Measurements from ENCODE around the gene P2RY4. TPM values are rescaled to one million over a fixed set of nuclear protein-coding genes. Genes with fewer than 3 reads are reported as not detected.

The P2RY4 gene
- total RNA-seq: 1.3 TPM

- H3K9me3 ChIP-seq: no peaks in the 10 kb centered on the region
- no peak within 1 kb of the TSS for H3K4me3 ChIP-seq
- no peaks in the 10 kb centered on the region for H3K36me3 ChIP-seq
- H3K27ac ChIP-seq: no peak within 1 kb of the TSS
- no peak for DNase-seq (ENCODE audit: low spot score in 2 of 2)
- intact Hi-C loops (cut with DNase I): no loop called here
- no peaks in the 10 kb centered on the region for H3K27me3 ChIP-seq
- TF ChIP-seq, protein P1, sequence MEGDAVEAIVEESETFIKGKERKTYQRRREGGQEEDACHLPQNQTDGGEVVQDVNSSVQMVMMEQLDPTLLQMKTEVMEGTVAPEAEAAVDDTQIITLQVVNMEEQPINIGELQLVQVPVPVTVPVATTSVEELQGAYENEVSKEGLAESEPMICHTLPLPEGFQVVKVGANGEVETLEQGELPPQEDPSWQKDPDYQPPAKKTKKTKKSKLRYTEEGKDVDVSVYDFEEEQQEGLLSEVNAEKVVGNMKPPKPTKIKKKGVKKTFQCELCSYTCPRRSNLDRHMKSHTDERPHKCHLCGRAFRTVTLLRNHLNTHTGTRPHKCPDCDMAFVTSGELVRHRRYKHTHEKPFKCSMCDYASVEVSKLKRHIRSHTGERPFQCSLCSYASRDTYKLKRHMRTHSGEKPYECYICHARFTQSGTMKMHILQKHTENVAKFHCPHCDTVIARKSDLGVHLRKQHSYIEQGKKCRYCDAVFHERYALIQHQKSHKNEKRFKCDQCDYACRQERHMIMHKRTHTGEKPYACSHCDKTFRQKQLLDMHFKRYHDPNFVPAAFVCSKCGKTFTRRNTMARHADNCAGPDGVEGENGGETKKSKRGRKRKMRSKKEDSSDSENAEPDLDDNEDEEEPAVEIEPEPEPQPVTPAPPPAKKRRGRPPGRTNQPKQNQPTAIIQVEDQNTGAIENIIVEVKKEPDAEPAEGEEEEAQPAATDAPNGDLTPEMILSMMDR (IDR thresholded peaks at IDR 0.05): no peak
- no peaks in the 10 kb centered on the region for H3K4me1 ChIP-seq
Measured at GRCh38 chrX:70260104-70260503, at the start of gene P2RY4. Gene P2RY4, minus strand, starts transcription at chrX:70260204. Its CDS starts 580 bp downstream, at chrX:70259624.

- intact Hi-C loops (cut with DNase I): no loop called here
- TF ChIP-seq, protein P1 (IDR thresholded peaks at IDR 0.05): no peak
- Histone ChIP-seq H3K27me3 (no peaks in the 10 kb centered on the region), H3K4me1 (no peaks in the 10 kb centered on the region), H3K4me3 (no peak overlapping the region), H3K27ac (peak overlapping the region in 1 of 2 donors; percentile 7), H3K36me3 (no peaks in the 10 kb centered on the region), H3K9me3 (no peaks in the 10 kb centered on the region)
- DNase-seq (ENCODE audit: low spot score in 2 of 2): no peak
Measured at GRCh38 chrX:70301716-70302115, 41.7 kb upstream of the P2RY4 start.

- no peak overlapping the region for H3K27ac ChIP-seq
- TF ChIP-seq, protein P1 (IDR thresholded peaks at IDR 0.05): no peak
- intact Hi-C loops (cut with DNase I): loop anchor here (10.0 kb wide), 1 partner anchor 159 kb away; the partner anchor contains the start of gene IGBP1
- H3K4me3 ChIP-seq: no peak overlapping the region
- H3K27me3 ChIP-seq: no peaks in the 10 kb centered on the region
- no peaks in the 10 kb centered on the region for H3K9me3 ChIP-seq
- peaks cover 4 to 5% of the 10 kb centered on the region in 2 donors for H3K4me1 ChIP-seq
- no peaks in the 10 kb centered on the region for H3K36me3 ChIP-seq
- DNase-seq (ENCODE audit: low spot score in 2 of 2): no peak
Measured at GRCh38 chrX:70293621-70294020, 33.6 kb upstream of the P2RY4 start.

DNA sequence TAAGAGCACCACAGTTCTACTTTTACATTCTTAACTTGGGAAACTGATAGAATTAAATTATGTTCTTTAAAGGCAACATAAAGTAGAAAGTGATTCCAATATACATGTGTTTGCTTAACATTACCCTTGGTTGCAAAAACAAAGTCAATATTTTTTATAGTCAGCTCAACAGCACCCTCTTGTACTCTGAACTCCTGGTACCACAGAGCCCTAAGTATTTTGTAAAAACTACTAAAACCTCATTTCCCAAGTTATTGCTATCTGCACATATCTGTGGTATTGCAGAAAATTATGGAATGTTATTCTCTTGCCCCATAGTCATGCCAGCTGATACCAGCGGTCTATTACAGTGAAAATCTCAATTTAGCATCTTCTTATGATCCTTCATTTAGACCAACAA lies 32.8 kb upstream of the P2RY4 start:
- no peak for DNase-seq (ENCODE audit: low spot score in 2 of 2)
- TF ChIP-seq, protein P1 (IDR thresholded peaks at IDR 0.05): no peak
- Histone ChIP-seq H3K27me3 (no peaks in the 10 kb centered on the region), H3K9me3 (no peaks in the 10 kb centered on the region), H3K4me1 (peaks cover 4 to 5% of the 10 kb centered on the region in 2 donors), H3K27ac (no peak overlapping the region), H3K4me3 (no peak overlapping the region), H3K36me3 (no peaks in the 10 kb centered on the region)
- intact Hi-C loops (cut with DNase I): loop anchor here (10.0 kb wide), 1 partner anchor 158 kb away; the partner anchor contains the start of gene IGBP1

DNA sequence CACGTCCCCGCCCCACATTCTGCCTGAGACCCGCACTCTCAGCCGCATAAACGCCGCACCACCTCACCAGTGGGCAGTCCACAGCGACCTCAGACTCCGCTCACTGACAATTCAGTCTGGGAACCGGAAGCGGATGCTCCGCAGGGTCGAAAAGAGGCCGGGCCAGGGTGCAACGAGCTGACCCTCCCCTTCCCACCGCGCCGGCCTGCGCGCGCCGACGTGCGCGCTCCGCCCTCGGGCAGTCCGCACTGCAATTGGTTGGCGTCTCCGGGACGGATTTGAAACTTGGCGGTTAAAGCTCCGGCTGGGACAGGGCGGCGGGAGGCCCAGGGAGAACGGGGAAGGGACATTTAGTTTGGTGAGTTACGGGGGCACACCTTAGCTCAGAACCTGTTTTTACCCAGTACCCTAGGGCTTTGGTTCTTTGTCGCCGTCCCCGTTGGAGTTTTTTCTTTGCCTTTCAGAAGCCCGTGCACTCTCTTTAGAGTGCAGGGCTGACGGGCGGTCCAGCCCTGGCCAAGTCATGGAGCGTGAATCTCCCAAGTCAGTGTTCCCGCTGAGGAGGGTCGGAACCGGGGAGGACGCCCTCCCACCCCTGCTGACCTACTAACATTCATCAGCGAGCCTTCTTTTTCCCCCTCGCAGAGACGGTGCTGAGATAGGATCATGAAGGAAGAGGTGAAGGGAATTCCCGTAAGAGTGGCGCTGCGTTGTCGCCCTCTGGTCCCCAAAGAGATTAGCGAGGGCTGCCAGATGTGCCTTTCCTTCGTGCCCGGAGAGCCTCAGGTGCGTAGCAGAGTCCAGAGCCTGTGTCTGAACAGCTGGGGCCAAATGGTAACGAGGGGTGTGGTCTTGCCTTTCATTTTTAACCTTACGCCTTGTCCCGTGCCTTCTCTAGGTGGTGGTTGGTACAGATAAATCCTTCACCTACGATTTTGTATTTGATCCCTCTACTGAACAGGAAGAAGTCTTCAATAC lies 30.1 kb upstream of the P2RY4 start, which contains the start of the genes KIF4A and PDZD11:
Gene KIF4A, plus strand, starts transcription at position 312 of the 978 bp plus-strand sequence. Its CDS starts 355 bp downstream, at position 667.
Gene PDZD11, minus strand, starts transcription at position 135 of the 978 bp plus-strand sequence. CDS start 586 bp downstream, outside the sequence.
- Histone ChIP-seq H3K4me3 (peak within 1 kb of the TSS; percentile 51 to 68), H3K4me1 (peaks cover 4 to 5% of the 10 kb centered on the region in 2 donors), H3K36me3 (no peaks in the 10 kb centered on the region), H3K27ac (peak within 1 kb of the TSS; percentile 66 to 77), H3K9me3 (no peaks in the 10 kb centered on the region), H3K27me3 (no peaks in the 10 kb centered on the region)
- intact Hi-C loops (cut with DNase I): loop anchor here (5.0 to 10.0 kb wide), 2 partner anchors 142 to 155 kb away; partner anchors contain the start of gene IGBP1
- DNase-seq (ENCODE audit: low spot score in 2 of 2): peak; percentile 24 to 86
- TF ChIP-seq, protein P1 (IDR thresholded peaks at IDR 0.05): no peak
